ENCODE results near the gene CNTROB. TPM values are rescaled to one million over a fixed set of nuclear protein-coding genes. Genes with fewer than 3 reads are reported as not detected.

CNTROB gene
- total RNA-seq, 1 experiment from 2014 or later, result 30.1 TPM

- Histone ChIP-seq H2BK5ac (ENCODE audit: insufficient read length, low read length) (no peak overlapping the region), H2AK5ac (ENCODE audit: insufficient read length, low read length) (no peak overlapping the region), H2BK12ac (ENCODE audit: insufficient read length, low read depth, low read length) (no peak overlapping the region), H3K14ac (ENCODE audit: insufficient read depth, low read length) (no peak overlapping the region), H3K4ac (ENCODE audit: low read depth, low read length) (no peak overlapping the region), H3K79me1 (ENCODE audit: insufficient read depth, low read depth, low read length, poor library complexity, severe bottlenecking) (no peaks in the 10 kb centered on the region), H3K56ac (ENCODE audit: insufficient read length, low read depth, low read length) (no peak overlapping the region), H3K23me2 (ENCODE audit: insufficient read length, low read depth, low read length, poor library complexity, severe bottlenecking) (no peaks in the 10 kb centered on the region), H3K9me3 (ENCODE audit: control insufficient read depth, low read depth, low read length) (no peaks in the 10 kb centered on the region), H3K4me2 (ENCODE audit: insufficient read depth, insufficient read length, low read length) (no peak overlapping the region), H3K9ac (ENCODE audit: extremely low read depth, insufficient read length, low read length) (no peak overlapping the region), H3K79me2 (ENCODE audit: insufficient read depth, low read length) (no peaks in the 10 kb centered on the region), H2AFZ (ENCODE audit: low read length) (no peak overlapping the region), H3K23ac (ENCODE audit: insufficient read length, low read depth, low read length) (no peak overlapping the region), H3K27me3 (ENCODE audit: insufficient read depth, low read length) (no peaks in the 10 kb centered on the region; the same call in 1 of the 2 replicates), H4K20me1 (ENCODE audit: control insufficient read depth, insufficient read depth, insufficient read length) (no peaks in the 10 kb centered on the region), H2BK20ac (ENCODE audit: low read depth, low read length, poor library complexity, severe bottlenecking) (no peak overlapping the region), H3K4me1 (ENCODE audit: insufficient read depth, low read length) (no peaks in the 10 kb centered on the region), H4K8ac (replicated peaks; ENCODE audit: insufficient read length, low read depth, low read length) (no peak overlapping the region), H2BK120ac (ENCODE audit: low read depth, low read length, poor library complexity, severe bottlenecking) (no peak overlapping the region), H4K91ac (ENCODE audit: insufficient read length, low read depth, low read length) (no peak overlapping the region), H4K5ac (ENCODE audit: insufficient read length, low read depth, low read length) (no peak overlapping the region), H3K18ac (ENCODE audit: insufficient read length, low read depth, low read length) (no peak overlapping the region), H3K27ac (ENCODE audit: insufficient read length, low read depth, low read length) (no peak overlapping the region), H3T11ph (ENCODE audit: low read length) (no peak overlapping the region), H2BK15ac (ENCODE audit: low read depth, low read length) (no peak overlapping the region)
- no peak overlapping the region for H3K27ac Mint-ChIP-seq
- no peak for DNase-seq
- H3K27me3 Mint-ChIP-seq (ENCODE audit: low read depth), result peaks cover 2% of the 10 kb centered on the region
- peaks cover 0 to 52% (median 24%) of the 10 kb centered on the region in 3 experiments; a peak in 6 of 7 replicates for H3K36me3 Mint-ChIP-seq (ENCODE audit: insufficient read depth in 1 of 3, low read depth in 3 of 3)
- H3K9me3 Mint-ChIP-seq, result no peaks in the 10 kb centered on the region
- TF ChIP-seq, protein P1, sequence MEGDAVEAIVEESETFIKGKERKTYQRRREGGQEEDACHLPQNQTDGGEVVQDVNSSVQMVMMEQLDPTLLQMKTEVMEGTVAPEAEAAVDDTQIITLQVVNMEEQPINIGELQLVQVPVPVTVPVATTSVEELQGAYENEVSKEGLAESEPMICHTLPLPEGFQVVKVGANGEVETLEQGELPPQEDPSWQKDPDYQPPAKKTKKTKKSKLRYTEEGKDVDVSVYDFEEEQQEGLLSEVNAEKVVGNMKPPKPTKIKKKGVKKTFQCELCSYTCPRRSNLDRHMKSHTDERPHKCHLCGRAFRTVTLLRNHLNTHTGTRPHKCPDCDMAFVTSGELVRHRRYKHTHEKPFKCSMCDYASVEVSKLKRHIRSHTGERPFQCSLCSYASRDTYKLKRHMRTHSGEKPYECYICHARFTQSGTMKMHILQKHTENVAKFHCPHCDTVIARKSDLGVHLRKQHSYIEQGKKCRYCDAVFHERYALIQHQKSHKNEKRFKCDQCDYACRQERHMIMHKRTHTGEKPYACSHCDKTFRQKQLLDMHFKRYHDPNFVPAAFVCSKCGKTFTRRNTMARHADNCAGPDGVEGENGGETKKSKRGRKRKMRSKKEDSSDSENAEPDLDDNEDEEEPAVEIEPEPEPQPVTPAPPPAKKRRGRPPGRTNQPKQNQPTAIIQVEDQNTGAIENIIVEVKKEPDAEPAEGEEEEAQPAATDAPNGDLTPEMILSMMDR (conservative IDR thresholded peaks at IDR 0.05), result no peak
- WGBS (ENCODE audit: extremely low coverage, insufficient read length, low lambda C conversion rate), result no CpG with 5 or more reads among the region's 29 CpGs
- peaks cover 2% of the 10 kb centered on the region in 2 experiments; a peak in 3 of 4 replicates for H3K4me1 Mint-ChIP-seq
- H3K4me3 Mint-ChIP-seq, result no peak overlapping the region
Observed at GRCh38 chr17:7909089-7909488, 22.9 kb upstream of the CNTROB start.

Measured in H9 (cell line).